Hepatocyte (in vitro differentiated cells): ENCODE measurements around the gene MME.

Experiments used
- CTCF ChIP-seq: fragments of 200-600 bp; sonication (generic); IDR thresholded peaks from 2 replicates; pipeline ENCODE4 v1.5.1; 2016; ENCODE audit warnings: antibody characterized with exemption, mild to moderate bottlenecking; ENCODE audit not compliant: poor library complexity
- EZH2 ChIP-seq: fragments of 200-600 bp; sonication (generic); IDR thresholded peaks from 2 replicates; pipeline ENCODE4 v1.6.1; 2016; ENCODE audit warnings: antibody characterized with exemption, mild to moderate bottlenecking, borderline replicate concordance

DNA sequence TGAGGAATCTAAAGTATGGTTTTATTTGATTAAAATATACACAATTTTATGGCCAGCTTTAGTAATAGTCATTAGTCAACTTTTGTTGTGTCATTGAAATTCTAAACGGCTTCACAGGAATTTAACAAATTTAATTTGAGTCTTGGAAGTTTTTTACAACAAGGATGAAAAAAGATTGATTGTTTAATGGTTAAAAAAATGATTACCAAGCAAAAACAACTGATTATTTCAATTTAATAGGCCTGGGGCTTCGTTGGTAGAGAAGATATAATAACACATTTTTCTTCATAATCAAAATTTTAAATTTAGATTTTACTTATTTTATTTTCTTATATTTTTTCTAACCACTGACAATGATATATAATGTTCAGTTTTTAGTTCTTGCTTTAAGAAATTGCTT is 4.4 kb downstream of the MME start:
- TF ChIP-seq CTCF (no peak), EZH2 (no peak)
